Measurements from ENCODE around the gene HOXA13.

Gene HOXA13

DNA sequence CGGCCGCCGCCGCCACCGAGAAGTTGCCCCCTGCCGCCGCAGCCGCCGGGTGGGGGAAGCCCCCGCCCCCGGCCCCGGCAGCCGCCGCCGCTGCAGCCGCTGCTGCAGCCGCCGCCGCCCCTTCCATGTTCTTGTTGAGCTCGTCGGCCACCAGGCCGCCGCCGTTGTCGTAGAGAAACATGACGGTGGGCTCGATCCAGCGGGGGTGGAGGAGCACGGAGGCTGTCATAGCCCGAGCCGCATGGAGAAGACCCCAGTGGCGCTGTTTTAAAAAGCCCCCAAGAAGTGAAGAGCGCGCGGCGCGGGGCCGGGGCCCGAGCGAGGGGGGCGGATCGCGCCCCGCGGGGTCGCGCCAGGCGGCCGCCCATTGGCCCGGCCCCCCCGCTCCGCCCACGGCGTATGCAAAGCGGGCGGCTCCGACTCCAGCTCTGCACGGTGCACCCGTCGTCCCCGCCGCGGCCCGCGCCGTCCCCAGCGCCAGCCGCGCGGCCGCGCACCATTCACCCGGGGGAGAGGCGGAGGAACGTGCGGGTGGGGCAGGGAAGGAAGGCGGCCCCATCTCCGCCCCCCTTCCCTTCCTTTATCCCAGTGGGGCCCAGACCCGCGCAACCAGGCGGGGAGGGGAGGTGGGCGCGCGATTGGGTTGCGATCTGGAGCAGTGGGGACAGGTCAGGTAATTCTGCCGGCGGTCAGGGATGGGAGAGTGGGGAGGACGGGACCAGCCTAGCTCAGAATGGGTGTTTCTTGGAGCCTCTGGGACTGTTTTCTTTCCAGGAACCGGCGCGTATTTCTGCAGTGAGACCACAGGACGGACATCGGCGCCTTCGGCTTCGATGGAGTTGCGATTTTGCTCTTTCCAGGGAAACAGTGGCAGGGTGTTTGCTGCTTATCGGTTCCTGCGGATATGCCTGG lies at the start of gene HOXA13:
HOXA13 (minus strand) TSS at position 243 of the 912 bp plus-strand sequence; CDS start at position 229, 14 bp downstream.
- peak; percentile 56 for DNase-seq

DNA sequence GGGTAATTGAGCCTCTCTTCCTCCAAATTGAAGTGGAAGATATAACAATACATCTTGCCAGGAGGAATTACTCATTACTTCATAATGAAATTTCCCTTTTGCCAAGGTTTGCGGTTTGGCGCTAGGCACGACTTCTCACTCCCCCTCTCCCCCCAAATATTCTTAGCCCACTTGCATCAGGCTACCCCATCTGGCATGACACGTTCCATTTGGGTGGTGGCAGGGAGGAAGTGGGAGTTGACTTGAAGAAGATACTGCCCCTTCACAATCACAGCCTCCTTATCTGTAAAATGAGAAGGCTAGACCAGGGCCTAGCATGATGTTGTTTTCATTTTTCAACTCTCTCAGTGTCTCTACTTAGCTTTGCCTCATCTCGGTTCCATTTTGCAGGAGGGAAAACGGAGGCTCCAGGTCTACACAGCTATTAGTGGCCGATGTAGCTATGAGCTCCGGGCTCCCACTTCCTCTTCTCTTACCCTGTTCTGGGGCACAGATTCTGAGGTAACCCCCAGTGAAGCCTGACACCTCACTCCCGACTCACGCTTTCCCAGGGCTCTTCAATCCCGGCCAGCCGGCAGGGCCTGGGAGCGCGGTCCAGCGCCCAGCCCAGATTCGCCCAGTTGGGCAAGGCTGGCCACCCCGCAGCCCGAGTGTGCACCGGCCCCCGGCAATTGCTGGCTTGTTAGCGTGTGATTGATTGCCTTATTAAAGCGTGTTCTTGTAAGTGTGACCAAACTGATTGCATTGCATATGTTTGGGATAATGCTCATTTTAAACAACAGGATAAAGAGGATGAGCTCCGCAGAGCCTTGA lies 49.2 kb upstream of the HOXA13 start:
- no peak for DNase-seq

DNA sequence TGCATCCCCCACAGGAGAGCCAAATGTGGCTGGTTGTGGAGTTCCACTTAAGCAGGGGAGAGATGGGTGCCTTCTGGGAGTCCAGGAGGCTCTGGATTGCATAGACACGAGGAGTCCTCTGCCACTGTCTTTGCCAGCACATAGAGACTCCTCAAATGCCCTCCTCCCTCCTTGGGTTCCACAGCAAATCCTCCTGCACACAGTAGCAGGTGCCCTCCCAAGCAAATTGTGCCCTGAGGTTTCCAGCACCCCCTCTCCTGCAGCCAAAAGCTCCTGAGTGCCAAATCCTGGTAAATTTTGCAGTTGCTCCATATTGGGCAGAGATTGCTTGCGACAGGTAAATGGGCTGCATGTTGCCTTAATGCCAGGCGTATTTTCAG lies 48.5 kb upstream of the HOXA13 start:
- no peak for DNase-seq

- DNase-seq: no peak
These were observed 47.8 kb upstream of the HOXA13 start for GRCh38 chr7:27247452-27248426.

GRCh38 chr7:27247000-27247399 lies 47.1 kb upstream of the HOXA13 start:
- DNase-seq: no peak

- no peak for DNase-seq
These were observed 46.2 kb upstream of the HOXA13 start for GRCh38 chr7:27245798-27246691.

DNA sequence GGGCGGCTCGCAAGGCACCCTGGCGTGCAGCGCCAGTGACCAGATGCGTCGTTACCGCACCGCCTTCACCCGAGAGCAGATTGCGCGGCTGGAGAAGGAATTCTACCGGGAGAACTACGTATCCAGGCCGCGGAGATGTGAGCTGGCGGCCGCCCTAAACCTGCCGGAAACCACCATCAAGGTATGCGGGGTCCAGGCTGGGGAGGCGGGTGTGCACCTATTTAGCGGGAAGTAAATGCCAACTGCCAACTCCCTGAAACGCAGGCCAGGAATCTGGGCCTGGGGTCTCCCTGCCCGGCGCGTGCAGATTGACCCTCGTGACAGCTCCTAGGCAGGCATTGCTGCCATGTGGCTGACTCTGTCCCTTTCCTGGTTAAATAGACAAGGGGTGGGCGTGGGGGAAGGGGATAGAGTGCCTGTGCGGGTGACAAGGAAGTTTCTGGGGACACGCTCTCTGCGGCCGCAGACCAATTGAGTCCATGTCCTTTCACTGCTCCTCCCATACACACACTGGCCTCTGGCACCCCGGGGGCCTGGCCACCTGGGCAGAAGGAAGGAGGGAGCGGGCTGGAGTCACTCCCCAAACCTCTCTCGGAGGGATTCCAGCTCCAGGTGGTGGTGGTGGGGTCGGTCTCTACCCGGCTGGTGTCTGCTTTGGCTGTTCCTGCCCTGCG lies 45.4 kb upstream of the HOXA13 start:
- DNase-seq: no peak

GRCh38 chr7:27244488-27245123 lies 44.7 kb upstream of the HOXA13 start:
- no peak for DNase-seq

GRCh38 chr7:27243340-27244163 lies 43.7 kb upstream of the HOXA13 start:
- DNase-seq: no peak

DNA sequence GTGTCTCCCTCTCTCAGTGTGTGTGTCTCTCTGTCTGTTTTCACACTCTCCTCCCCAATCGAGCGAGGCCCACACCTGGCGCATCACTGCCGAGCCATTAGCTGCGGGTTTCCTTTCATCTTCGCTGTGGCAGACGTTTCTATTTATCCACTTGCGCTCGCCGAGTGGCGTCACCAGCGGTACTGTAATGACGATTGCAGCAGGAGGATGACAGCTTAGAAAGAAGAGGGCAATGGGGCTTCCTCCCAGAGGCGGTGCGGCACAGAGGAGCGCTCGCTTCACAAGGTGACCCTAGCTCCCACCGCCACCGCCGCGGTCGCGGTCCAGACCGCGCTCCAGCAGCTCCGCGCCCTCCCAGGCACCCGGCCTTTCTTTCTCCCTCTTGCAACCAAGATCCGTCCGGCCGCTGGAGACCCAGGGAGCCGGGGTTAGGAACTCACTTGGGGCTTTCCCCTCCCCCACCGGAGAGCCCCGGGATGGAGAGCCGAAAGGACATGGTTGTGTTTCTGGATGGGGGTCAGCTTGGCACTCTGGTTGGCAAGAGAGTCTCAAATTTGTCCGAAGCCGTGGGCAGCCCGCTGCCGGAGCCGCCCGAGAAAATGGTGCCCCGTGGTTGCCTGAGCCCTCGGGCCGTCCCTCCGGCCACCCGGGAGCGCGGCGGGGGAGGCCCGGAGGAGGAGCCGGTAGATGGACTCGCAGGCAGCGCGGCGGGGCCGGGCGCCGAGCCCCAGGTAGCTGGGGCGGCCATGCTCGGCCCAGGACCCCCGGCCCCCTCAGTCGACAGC lies 42.9 kb upstream of the HOXA13 start, which contains the start of gene EVX1:
EVX1 (plus strand) TSS at position 248 of the 785 bp plus-strand sequence; CDS start at position 477, 229 bp downstream.
- DNase-seq: peak; percentile 24

DNA sequence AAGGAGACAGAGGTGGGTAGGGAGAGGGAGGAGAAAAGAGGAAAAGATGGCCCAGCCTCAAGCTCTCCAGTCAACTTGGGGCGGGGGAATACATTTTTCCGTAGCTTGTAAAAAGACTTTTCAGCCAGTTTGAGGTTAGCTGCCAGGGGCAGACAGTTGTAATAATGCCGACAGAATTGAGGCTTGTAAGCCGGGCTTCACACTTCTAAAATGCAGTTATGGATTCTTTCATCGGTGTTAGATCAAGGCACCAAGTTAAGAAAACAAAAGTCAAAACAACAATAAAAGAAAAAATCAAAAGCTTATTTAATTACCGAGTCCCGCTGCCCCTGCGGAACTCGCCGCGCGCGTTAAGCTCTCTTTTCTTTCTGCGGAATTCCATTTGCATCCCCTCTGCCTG lies 42.3 kb upstream of the HOXA13 start:
- no peak for DNase-seq

DNA sequence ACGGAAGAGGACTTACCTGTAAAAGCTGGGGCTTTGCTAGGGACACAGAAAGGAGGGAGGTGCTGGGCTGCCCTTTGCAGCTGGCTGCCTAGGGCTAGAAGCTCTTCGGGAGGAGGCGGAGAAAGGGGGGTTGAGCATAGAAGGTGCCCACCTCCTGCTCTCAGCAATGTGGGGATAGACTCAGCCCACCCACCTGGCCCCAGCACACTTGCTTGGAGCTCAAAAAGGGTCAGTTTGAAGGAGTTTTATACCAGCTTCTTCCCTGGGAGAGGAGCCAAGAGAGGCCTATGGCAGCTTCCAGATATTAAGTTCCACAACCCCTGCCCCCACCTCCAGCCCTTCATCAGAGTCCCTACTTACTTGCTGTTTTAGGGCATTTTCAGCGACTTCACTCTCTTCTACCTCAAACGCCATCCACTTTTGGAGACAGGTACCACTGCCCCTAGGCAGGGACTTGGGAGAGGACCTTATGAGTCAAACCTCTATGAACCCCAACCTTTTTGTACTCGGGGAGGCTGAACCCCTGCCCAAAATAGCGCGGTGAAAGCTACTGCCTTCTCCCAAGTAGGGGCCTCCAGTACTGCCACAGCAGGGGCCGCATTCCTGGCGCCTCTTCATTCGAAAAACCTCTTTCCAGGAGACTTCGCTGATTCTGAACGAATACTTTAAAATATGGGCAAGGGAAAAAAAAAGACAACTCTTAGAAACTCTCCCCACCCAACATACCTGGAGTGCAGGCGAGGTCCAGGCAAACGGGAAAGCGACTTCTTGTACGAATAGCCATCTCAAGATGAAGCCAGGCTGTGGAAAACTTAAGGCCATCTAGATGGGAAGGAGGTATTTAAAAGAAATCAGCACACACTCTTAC lies 41.5 kb upstream of the HOXA13 start:
- no peak for DNase-seq

DNA sequence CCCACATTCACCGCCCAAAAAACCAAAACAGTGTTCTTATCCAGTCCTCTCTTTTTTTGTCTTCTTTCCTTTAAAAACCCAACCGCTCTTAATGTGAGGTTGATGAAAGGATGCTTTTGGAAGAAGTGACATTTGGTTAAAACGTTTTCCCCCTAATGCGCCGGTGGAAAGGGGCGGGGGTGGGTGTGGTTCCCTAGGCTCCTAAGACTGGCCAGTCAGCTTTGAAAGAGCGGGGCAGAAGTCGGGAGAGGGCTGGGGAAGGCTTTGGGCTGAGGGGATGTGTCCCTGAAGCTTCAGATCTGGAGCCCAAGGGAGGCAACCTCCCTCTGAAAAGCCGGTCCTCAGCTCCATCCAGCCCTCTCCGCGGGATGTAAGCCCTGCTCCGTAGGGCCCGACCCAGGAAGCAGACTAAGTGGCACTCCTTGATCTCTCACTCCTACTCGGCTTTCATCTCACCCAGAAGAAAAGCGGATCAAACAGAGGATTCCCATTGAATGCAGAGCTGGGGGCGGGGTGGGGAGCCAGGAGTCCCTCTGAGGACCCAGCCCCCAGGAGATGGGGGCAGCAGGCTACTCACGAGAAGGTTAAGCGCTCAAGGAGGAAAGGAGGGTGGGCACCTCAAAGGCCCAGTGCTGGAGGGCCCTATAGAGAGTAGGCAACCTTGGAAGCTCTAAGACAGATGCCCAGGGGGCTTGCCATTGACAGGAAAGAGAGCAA lies 40.3 kb upstream of the HOXA13 start:
- DNase-seq: no peak

DNA sequence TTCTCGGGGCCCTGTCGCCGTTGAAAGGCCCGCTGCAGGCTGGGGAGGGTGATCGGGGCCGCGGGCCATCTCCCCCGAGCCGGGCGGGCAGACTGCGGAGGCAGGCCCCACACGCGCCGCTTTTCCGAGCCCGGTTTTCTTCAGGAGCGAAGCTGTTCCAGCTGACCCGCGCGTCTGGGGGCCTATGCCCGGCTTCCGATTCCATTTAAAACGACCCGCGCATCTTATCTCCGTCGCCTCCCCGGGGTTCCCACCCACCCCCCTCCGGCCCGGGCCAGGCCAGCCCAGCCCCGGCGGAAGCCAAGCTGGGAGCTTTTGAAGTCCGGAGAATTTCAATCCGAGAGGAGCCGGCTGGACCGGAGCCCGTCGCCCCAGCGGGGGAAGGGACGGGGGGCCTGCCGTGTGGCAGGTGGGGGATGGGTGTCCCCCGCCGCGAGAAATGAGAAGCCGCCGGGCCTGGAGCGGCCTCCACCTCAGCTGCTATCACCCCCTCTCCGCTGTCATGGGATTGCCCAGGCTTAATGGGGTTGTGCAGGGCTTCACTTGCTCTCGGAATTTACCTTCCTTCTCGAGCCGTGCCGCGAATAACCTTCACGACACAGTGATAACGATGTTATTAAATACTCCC lies 39.6 kb upstream of the HOXA13 start:
- DNase-seq: no peak

- no peak for DNase-seq
These were observed 39.1 kb upstream of the HOXA13 start for GRCh38 chr7:27238979-27239386.

GRCh38 chr7:27237735-27238334 lies 37.9 kb upstream of the HOXA13 start:
- DNase-seq: no peak

All from COR-L47 (cell line).